Osteocyte (in vitro differentiated cells): Measurements from ENCODE around the gene OSBPL10. TPM values are rescaled to one million over a fixed set of nuclear protein-coding genes. Genes with fewer than 3 reads are reported as not detected.

Experiments used
- DNase-seq: peaks from one replicate; pipeline ENCODE4 v3.0.0; 2021; ENCODE audit warnings: mixed read lengths; ENCODE audit not compliant: unreplicated experiment; ENCODE audit errors: extremely low spot score
- H3K27ac Mint-ChIP-seq: one replicate; pipeline ENCODE4 v1.8.0; 2021; ENCODE audit warnings: mild to moderate bottlenecking, mixed read lengths; ENCODE audit not compliant: unreplicated experiment
- H3K27me3 Mint-ChIP-seq: one replicate; pipeline ENCODE4 v1.8.0; 2021; ENCODE audit warnings: mixed read lengths; ENCODE audit not compliant: unreplicated experiment
- H3K36me3 Mint-ChIP-seq: one replicate; pipeline ENCODE4 v1.8.0; 2021; ENCODE audit warnings: mixed read lengths; ENCODE audit not compliant: unreplicated experiment
- H3K4me1 Mint-ChIP-seq: one replicate; pipeline ENCODE4 v1.8.0; 2021; ENCODE audit warnings: mixed read lengths; ENCODE audit not compliant: unreplicated experiment
- H3K4me3 Mint-ChIP-seq: one replicate; pipeline ENCODE4 v1.8.0; 2021; ENCODE audit warnings: mild to moderate bottlenecking, moderate library complexity, mixed read lengths; ENCODE audit not compliant: unreplicated experiment
- H3K9me3 Mint-ChIP-seq: one replicate; pipeline ENCODE4 v1.8.0; 2021; ENCODE audit warnings: mixed read lengths; ENCODE audit not compliant: unreplicated experiment
- CTCF ChIP-seq: fragments of 200-600 bp; sonication (generic); IDR thresholded peaks from 2 replicates; pipeline ENCODE4 v1.5.0; 2021; ENCODE audit warnings: antibody characterized with exemption, mild to moderate bottlenecking, moderate library complexity
- total RNA-seq: library from RNA; stranded (reverse); gene quantifications from 2 replicates; pipeline ENCODE4 v1.2.1, GENCODE V29; 2021

Gene OSBPL10
- total RNA-seq, 1 donor from 2014 or later = 21.7 TPM

- TF ChIP-seq CTCF = no peak
- DNase-seq = no peak
- Mint-ChIP-seq H3K36me3 (peaks cover 4% of the 10 kb centered on the region), H3K27me3 (no peaks in the 10 kb centered on the region), H3K9me3 (no peaks in the 10 kb centered on the region), H3K27ac (peak overlapping the region; percentile 10), H3K4me3 (no peak overlapping the region), H3K4me1 (peaks cover 53% of the 10 kb centered on the region)
Measured at GRCh38 chr3:31978553-31978952, 2.5 kb downstream of the OSBPL10 start.

GRCh38 chr3:31977736-31978135 is 3.3 kb downstream of the OSBPL10 start:
- Mint-ChIP-seq H3K4me1 (peaks cover 53% of the 10 kb centered on the region), H3K36me3 (peaks cover 4% of the 10 kb centered on the region), H3K27me3 (no peaks in the 10 kb centered on the region), H3K9me3 (no peaks in the 10 kb centered on the region), H3K27ac (peak overlapping the region; percentile 39), H3K4me3 (no peak overlapping the region)
- TF ChIP-seq CTCF = no peak
- no peak for DNase-seq

GRCh38 chr3:31976302-31976701 is 4.8 kb downstream of the OSBPL10 start:
- no peak overlapping the region for H3K4me3 Mint-ChIP-seq
- peaks cover 4% of the 10 kb centered on the region for H3K36me3 Mint-ChIP-seq
- no peaks in the 10 kb centered on the region for H3K9me3 Mint-ChIP-seq
- DNase-seq = no peak
- H3K4me1 Mint-ChIP-seq = peaks cover 44% of the 10 kb centered on the region
- H3K27ac Mint-ChIP-seq = no peak overlapping the region
- no peaks in the 10 kb centered on the region for H3K27me3 Mint-ChIP-seq
- no peak for TF ChIP-seq CTCF

- Mint-ChIP-seq H3K4me3 (no peak overlapping the region), H3K27me3 (no peaks in the 10 kb centered on the region), H3K27ac (peak overlapping the region; percentile 35), H3K36me3 (peaks cover 4% of the 10 kb centered on the region), H3K9me3 (no peaks in the 10 kb centered on the region), H3K4me1 (peaks cover 47% of the 10 kb centered on the region)
- no peak for DNase-seq
- TF ChIP-seq CTCF = no peak
Measured at GRCh38 chr3:31974964-31975363, 6.1 kb downstream of the OSBPL10 start.

GRCh38 chr3:31974471-31974870 is 6.6 kb downstream of the OSBPL10 start:
- H3K4me3 Mint-ChIP-seq = no peak overlapping the region
- H3K9me3 Mint-ChIP-seq = no peaks in the 10 kb centered on the region
- TF ChIP-seq CTCF = no peak
- H3K36me3 Mint-ChIP-seq = peaks cover 4% of the 10 kb centered on the region
- no peak for DNase-seq
- H3K27me3 Mint-ChIP-seq = no peaks in the 10 kb centered on the region
- H3K27ac Mint-ChIP-seq = peak overlapping the region; percentile 35
- H3K4me1 Mint-ChIP-seq = peaks cover 48% of the 10 kb centered on the region
